H1 (cell line): ENCODE measurements around the gene CEMIP2.

ENCODE experiments used
- JUN ChIP-seq: IDR thresholded peaks from 2 replicates; pipeline ENCODE4 v1.6.1; 2011; ENCODE audit warnings: low read depth, mild to moderate bottlenecking, improper control_type of control experiment, low read length
- POLR2A ChIP-seq, 2 experiments: IDR thresholded peaks; 1 replicate in 1 of 2; 2 replicates in 1 of 2; pipeline ENCODE4 v1.6.1; 2011; ENCODE audit warnings: low read depth in 2 of 2, low read length in 2 of 2, mild to moderate bottlenecking in 2 of 2; ENCODE audit errors: control extremely low read depth in 1 of 2
- TAF1 ChIP-seq: IDR thresholded peaks from 2 replicates; pipeline ENCODE4 v1.6.1; 2011; ENCODE audit warnings: mild to moderate bottlenecking, low read depth, low read length
- TF ChIP-seq, protein P1 (sequence below), 3 experiments: IDR thresholded peaks; 1 replicate in 2 of 3; 2 replicates in 1 of 3; pipeline versions ENCODE4 v1.5.1 to v1.6.1; 2011; ENCODE audit warnings: low read length in 3 of 3, mild to moderate bottlenecking in 3 of 3, inconsistent platforms in 2 of 3, low read depth in 1 of 3, moderate library complexity in 1 of 3; ENCODE audit not compliant: insufficient read depth in 1 of 3; ENCODE audit errors: control extremely low read depth in 1 of 3

DNA sequence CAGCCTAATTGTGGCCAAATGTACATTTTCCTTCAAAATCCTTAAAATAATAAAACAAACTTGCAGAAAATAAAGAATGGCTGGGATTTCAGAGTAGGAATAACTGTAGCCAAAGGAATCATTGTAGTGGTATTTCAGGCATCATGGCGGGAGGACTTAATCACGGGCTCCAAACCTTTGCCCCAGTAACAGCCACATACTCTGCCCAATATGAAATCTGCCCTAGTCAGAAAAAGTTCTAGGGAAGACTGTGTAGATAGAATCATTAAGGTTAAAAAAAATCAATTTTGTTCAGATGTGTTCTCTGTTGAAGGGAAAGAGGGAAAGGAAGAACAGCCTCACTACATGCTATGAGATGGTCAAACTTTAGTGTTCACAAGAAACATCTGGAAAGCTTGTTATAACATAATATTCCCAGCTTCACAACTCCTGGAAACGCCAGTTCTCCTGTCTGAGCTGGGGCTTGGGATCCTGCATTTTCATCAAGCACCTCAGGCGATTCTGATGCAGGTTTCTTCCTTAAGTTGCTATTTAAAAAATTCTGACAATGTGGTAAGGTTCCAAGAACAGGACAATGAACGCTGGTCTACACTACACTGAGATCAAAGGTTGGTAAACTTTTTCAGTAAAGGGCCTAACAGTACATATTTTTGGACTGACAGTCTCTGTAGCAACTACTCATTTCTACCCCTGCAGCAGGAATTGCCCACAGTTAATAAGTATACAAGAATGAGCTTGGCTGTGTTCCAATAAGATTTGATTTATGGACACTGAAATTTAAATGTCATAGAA, 87.9 kb downstream of the CEMIP2 start:
- TF ChIP-seq POLR2A (IDR thresholded peaks at IDR 0.05; ENCODE audit: control extremely low read depth in 1 of 2, low read depth in 2 of 2, low read length in 2 of 2) (no peak), JUN (no peak), TAF1 (no peak)
- TF ChIP-seq, protein P1, sequence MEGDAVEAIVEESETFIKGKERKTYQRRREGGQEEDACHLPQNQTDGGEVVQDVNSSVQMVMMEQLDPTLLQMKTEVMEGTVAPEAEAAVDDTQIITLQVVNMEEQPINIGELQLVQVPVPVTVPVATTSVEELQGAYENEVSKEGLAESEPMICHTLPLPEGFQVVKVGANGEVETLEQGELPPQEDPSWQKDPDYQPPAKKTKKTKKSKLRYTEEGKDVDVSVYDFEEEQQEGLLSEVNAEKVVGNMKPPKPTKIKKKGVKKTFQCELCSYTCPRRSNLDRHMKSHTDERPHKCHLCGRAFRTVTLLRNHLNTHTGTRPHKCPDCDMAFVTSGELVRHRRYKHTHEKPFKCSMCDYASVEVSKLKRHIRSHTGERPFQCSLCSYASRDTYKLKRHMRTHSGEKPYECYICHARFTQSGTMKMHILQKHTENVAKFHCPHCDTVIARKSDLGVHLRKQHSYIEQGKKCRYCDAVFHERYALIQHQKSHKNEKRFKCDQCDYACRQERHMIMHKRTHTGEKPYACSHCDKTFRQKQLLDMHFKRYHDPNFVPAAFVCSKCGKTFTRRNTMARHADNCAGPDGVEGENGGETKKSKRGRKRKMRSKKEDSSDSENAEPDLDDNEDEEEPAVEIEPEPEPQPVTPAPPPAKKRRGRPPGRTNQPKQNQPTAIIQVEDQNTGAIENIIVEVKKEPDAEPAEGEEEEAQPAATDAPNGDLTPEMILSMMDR (IDR thresholded peaks at IDR 0.05; ENCODE audit: control extremely low read depth in 1 of 3, insufficient read depth in 1 of 3, low read depth in 1 of 3, low read length in 3 of 3) = no peak
